Caki2 (cell line): ENCODE measurements around the gene FRS2. TPM values are rescaled to one million over a fixed set of nuclear protein-coding genes. Genes with fewer than 3 reads are reported as not detected.
A peak's percentile ranks its signal among the peaks of the same experiment; 100 is the strongest.
"Not testable (repeated sequence)": the region's sequence is repeated elsewhere in the genome, so short reads cannot be mapped to it uniquely, and the experiment has no call there.

ENCODE experiments used
- DNase-seq: peaks from one replicate; pipeline ENCODE4 v3.0.0-alpha.2; 2015; ENCODE audit warnings: low read depth
- in situ Hi-C: cut with HindIII; loops from 2 replicates; pipeline ENCODE4 v1.10.0; 2016; ENCODE audit warnings: low sequenced_read_pairs, low pct_unique_long_range_greater_than_20kb, mixed read lengths
- total RNA-seq: library from RNA; depleted of rRNA; stranded (reverse); fragments of >200 nt; shearing (Covaris generic); gene quantifications from 2 replicates; pipeline ENCODE4 v1.2.3, GENCODE V29; 2014; ENCODE audit warnings: low replicate concordance; rRNA removed

Gene FRS2
- total RNA-seq: 24.9 and 34.0 TPM in 2 replicates

GRCh38 chr12:69470189-69471075 is at the start of gene FRS2:
Gene FRS2, plus strand, starts transcription at chr12:69470388. Its CDS starts 98,643 bp downstream, at chr12:69569031.
- peak; percentile 92 for DNase-seq
- in situ Hi-C loops: no loop called here

GRCh38 chr12:69421548-69421947 is 48.6 kb upstream of the FRS2 start:
- DNase-seq: no peak
- in situ Hi-C loops: no loop called here

- in situ Hi-C loops: no loop called here
- DNase-seq: no peak
Observed at GRCh38 chr12:69423037-69423905, 46.9 kb upstream of the FRS2 start.

GRCh38 chr12:69425417-69425816 is 44.8 kb upstream of the FRS2 start:
- in situ Hi-C loops: no loop called here
- no peak for DNase-seq

- in situ Hi-C loops: no loop called here
- no peak for DNase-seq
Observed at GRCh38 chr12:69428351-69429073, 41.7 kb upstream of the FRS2 start.

GRCh38 chr12:69430942-69431590 is 39.1 kb upstream of the FRS2 start:
- in situ Hi-C loops: no loop called here
- DNase-seq: no peak

- in situ Hi-C loops: no loop called here
- DNase-seq: no peak
Observed at GRCh38 chr12:69431591-69432222, 38.5 kb upstream of the FRS2 start.

- DNase-seq: no peak
- in situ Hi-C loops: no loop called here
Observed at GRCh38 chr12:69433653-69434052, 36.5 kb upstream of the FRS2 start.

GRCh38 chr12:69435644-69436043 is 34.5 kb upstream of the FRS2 start:
- in situ Hi-C loops: no loop called here
- no peak for DNase-seq

GRCh38 chr12:69437073-69437472 is 33.1 kb upstream of the FRS2 start:
- in situ Hi-C loops: no loop called here
- no peak for DNase-seq

GRCh38 chr12:69438539-69438938 is 31.6 kb upstream of the FRS2 start:
- no peak for DNase-seq
- in situ Hi-C loops: no loop called here

- in situ Hi-C loops: no loop called here
- peak; percentile 46 for DNase-seq
Observed at GRCh38 chr12:69440016-69440415, 30.2 kb upstream of the FRS2 start.

- no peak for DNase-seq
- in situ Hi-C loops: no loop called here
Observed at GRCh38 chr12:69440886-69441285, 29.3 kb upstream of the FRS2 start.

GRCh38 chr12:69442894-69443293 is 27.3 kb upstream of the FRS2 start:
- DNase-seq: peak; percentile 66

GRCh38 chr12:69443916-69444315 is 26.3 kb upstream of the FRS2 start:
- in situ Hi-C loops: no loop called here
- no peak for DNase-seq

More at GRCh38 chr12:69442894-69443293, 27.3 kb upstream of the FRS2 start:
- in situ Hi-C loops: no loop called here

GRCh38 chr12:69447892-69448291 is 22.3 kb upstream of the FRS2 start:
- in situ Hi-C loops: no loop called here
- DNase-seq: no peak

- DNase-seq, in situ Hi-C loops: not testable (repeated sequence)
Observed at GRCh38 chr12:69452598-69453132, 17.5 kb upstream of the FRS2 start.
